Activated gamma-delta T cell treated with Interleukin-2 at 50 U/mL for 16 hours (primary cell): ENCODE data around the gene ZMYM2.
"Not testable (repeated sequence)": the region's sequence is repeated elsewhere in the genome, so short reads cannot be mapped to it uniquely, and the experiment has no call there.

ENCODE experiments used
- DNase-seq: peaks from one replicate; pipeline ENCODE4 v3.0.0-alpha.2; 2020

The ZMYM2 gene

DNA sequence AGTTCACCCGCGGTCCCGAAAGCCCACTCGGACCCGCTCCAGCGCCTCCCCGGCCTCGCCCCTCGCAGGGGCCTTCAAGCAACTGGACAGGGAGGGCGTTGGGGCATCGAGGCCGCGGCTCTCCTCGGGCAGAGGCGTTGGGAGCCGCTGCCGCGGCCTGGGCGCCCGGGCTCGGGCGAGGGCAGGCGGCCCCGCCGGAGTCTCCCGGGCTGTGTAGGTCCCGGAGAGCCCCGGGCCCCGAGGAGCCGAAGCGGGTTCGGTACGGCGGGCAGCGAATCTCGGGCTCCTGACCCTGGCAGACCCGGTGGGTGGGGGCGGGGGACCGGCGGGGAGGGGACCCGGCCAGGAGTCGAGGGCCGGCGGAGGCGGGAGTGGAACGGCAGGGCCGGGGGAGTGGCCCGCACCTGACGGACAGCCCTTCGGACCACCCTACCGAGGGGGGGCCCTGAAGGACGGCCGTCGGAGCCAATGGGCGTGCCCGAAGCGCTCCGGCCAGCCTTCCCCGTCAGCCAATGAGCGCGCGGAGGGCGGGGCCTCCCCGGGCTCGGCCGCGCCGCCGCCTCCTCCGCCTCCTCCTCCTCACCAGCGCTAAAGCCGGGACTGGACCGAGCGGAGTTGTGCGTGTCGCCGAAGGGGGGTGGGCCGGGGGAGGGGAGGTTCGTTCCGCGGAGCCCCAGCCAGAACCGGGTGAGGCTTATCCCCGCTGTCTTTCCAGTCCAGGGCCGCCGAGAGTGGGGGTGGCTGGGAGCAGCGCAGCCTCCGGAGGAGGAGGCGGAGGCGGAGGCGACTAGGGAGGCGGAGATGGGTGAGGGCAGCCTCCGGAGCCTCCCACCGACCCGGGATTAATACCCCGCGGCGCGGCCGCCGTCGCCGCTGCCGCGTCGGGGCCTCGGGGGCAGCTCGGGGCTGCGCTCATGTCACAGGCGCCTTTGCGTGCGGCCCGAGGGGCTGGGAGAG, at the start of gene ZMYM2:
TSS of gene ZMYM2 (plus strand) at position 573 of the 957 bp plus-strand sequence. CDS start 34,346 bp downstream, outside the sequence.
- peak; percentile 99 for DNase-seq

DNA sequence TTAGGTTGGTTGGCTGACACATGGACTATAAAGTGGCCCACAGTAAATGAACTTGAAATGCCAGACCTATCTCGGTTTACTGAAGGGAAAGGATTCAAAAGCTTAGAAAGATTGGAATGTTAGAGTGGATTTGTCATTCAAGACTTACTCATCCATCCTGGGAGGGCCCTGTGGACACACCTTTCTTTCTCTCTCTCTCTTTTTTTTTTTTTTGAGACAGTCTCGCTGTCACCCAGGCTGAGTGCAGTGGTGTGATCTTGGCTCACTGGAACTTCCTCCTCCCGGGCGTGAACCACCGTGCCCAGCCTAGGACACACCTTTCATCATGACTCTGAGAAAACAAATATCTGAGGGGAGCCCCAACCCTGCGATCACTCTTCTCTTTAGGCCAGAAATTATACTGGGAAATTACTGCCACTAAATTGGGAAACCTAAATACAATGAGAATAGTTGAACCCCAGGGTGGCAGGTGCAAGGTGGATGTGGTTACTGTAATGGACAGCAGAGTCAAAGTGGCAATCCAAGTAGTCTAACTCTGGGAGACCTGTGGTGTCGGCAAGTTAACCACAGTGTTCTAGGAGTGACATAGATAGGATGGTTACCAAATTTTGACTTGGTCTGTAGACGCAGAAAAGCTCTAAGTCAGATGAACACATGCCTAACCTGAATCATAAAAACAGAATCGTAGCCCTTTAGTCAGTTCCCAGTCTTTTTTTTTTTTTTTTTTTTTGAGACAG, 48.0 kb upstream of the ZMYM2 start:
- DNase-seq = no peak

DNA sequence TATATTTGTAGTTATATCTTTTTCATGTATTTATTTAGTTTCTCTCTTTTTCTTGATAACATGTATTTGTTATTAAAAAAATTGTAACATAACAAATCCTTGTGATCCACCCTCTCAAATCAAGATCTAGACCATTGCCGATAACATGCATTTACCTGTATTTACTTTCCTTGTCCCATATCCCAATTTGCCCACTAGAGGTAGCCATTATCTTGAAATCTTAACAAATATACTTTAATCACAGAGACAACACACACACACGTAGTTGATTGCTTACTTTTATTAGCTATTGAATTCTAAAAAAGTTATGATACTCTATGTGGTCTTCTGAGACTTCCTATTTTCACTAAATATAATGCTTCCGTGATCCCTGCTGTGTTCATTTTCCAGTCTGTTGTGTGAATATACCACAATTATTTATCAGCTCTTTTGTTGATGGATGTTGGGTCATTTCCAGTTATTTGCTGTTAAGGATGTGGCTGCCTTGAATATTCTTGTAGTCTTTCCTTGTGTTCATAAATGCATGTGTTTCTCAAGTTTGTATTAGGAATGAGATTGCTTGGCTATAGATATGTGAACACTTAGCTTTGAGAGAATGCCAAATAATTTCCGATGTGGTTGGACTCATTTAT, 31.3 kb upstream of the ZMYM2 start:
- DNase-seq = no peak

DNA sequence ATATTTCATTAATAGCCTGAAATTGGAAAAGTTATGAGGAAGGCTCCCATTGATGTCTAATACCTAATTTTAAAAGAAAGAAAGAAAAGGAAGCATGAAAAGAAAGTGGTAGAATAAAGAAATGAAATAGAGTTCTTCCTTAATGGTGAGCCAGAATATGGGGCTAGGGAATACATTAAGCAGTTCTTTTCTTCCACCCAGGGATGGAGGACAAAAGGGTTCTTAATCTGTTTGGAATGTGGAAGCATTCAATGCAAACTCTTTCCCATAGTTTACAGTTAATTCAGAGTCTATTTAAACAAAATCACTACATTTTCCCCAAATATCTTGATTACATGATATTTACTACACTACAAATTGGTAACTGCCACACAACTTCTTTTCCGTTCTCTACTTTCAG, 18.4 kb upstream of the ZMYM2 start:
- no peak for DNase-seq

DNA sequence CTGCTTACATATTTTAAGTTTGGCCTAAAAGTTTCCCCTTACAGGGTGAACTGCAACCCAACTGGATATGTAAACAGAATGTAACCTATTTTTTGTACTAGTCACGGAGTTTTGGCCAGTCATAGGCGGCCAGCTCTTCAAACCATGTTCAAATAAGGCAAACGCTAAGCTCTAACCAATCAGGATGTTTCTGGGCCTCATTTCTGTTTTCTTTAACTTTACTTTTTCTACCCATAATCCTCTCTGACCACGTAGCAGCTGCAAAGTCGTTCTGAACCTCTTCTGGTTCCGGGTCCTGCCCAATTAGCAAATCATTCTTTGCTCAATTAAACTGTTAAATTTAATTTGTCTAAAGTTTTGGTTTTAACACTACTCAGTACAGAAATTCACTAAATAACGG, 8.2 kb upstream of the ZMYM2 start:
- DNase-seq = no peak

DNA sequence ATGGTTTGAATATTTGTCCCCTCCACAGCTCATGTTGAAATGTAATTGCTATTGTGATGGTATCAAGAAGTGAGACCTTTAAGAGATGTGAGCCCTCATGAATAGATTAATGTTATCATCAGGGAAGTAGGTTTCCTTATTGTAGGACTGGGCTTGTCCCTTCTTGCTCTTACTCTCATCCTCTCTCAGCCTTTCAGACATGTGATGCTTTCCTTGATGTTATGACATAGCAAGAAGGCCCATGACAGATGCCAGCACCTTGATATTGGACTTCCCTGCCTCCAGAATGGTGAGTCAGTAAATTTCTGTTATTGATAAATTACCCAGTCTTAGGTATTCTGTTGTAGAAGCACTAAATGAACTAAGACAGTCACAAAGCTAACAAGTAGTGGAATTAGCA, 5.7 kb upstream of the ZMYM2 start:
- no peak for DNase-seq

DNA sequence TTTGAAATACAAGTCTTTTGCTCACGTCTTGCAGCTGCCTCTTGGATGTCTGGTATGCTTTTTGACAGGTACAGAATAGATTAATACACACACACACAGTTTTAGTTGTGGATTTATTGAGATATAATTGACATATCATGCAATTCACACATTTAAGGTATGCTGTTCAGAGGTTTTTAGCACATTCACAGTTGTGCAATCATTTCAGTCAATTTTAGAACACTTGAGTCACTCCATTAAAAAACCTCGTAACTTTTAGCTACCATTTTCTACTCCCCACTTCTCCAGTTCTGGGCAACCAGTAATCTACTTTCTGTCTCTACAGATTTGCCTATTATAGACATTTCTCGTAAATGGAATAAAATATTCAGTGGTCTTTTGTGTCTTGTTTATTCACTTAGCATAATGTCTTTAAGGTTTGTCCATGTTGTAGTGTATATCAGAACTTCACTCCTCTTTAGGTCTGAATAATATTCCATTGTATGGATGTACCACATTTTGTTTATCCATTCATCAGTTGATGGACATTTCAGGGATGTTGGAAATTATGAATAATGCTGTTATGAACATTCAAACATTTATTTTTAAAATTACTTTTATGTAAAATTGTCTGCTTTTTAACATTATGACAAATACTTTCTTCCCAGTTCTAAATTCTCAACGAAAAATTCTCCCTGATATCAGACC, 2.5 kb upstream of the ZMYM2 start:
- no peak for DNase-seq

DNA sequence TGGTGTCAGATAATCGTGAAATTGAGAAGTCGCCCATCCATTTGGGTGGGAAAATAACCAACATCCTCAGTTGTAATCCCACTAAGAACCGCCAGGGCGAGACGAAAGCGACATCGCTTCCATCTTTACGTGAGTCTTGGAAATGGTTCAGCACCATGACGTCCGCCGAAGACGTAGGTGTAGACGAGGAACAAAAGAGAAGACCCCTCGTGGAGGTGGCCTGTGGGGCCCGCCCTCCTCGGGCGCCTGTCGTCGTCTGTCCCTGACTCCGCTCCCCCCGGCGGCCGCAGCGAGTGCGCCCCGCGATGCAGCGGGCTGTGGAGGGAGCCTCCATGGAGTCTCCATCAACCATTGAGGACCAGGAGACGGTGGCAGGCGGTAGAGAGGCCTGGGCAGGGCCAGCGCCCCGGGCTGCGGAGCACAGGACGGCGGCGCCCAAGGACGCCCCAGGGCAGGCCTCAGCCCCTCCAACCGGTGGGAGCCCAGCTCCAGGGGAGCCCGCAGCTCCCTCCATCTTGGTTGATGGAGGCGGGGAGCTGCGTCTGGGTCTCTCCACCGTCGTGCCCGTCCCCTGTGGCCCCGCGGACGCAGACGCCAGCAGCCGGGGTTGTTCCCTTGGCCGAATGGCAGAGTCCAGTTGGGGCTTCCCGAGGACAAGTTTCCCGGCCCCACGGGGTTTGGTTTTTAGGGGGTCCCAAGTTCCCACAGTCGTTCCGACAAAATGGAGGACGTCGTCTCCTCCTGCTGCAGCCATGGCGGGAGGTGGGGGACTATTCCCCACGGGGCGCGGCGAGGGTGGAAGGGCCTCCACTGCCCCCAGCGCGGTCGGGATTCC, 990 bp upstream of the ZMYM2 start:
- peak; percentile 77 for DNase-seq

DNA sequence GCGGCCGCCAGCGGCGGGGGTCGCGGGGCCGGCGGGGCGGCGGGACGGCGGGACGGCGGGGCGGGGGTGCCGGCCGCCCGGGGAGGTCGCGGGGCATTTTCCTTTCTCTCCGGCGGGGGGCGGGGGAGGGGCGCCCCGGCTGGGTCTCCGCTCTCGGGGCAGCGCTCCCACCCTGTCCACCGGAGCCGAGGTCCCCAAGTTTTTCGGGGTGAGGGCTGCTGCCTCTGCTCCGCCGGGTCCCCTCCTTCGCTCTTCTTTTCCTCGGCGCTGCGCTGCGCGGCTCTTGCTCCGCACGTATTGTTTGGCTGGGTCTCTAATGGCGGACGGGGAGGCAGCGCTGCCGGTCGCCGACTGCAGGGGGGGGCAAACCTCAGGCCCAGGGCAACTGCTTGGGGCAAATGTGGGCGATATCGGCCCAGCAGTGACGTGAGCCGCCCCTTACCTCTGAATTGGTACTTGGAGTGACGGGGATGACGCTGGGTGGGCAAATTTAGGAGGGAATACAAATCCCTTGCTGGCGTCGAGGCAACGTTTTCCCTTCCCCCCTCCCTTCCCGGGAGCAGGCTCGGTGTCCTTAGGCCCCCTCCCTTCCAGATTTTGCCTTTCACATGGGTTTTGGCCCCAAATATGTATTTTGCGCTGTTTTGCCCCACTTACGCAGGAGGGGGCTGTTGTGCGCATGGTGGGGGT, 759 bp downstream of the ZMYM2 start:
- peak; percentile 62 for DNase-seq

DNA sequence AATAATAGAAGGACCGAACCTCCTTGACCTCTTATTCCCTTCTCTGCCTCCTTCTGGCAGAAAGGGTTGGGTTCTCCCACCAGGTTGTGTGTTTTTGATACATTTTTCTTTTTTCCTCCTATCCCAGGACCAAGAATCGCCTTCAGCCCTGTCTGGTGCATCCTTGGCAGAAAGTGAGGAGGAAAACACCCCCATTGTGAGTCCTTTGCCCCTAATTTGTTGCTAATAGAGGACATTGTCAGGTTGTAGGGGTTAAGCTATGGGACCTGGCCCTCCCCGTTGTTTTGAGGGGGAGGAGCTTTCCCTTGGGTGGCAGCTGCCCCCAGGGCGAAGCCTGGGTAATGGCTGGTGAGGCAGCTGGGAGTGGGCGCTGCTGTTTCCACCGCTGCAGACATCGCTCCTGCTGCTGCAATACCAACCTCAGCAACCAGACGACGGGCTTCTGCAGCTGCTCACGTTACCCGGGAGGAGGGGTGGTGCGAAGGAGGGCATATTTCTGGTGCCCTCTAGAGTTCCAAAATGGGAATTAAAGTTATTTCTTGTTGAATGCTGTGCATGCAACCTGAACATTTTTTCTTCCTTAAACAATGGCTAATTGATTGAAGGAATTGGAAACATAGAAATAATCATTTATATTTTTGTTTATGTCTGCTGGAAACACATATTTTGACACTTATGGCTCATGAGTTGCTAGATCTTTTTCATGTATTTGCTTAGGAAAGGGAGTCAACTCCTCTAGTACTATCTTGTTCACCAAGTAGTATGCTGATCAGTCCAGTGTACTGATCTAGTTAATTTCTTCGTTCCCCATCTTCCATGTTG, 1.5 kb downstream of the ZMYM2 start:
- peak; percentile 81 for DNase-seq

DNA sequence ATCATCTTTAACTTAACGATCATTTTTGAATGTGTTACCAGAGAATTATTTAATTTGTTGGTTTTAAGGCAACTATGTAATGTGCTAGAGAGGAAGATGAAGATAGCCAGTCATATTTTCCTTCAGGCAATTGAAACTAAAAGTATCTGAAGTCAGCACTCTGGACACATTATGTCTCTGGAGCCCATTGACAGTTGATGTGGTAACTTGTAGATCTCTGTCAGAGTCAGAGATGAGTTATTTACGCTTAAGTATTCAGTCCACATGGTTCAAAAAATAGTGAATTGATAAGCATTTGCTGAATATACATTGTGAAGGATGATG, 2.1 kb downstream of the ZMYM2 start:
- DNase-seq = no peak

DNA sequence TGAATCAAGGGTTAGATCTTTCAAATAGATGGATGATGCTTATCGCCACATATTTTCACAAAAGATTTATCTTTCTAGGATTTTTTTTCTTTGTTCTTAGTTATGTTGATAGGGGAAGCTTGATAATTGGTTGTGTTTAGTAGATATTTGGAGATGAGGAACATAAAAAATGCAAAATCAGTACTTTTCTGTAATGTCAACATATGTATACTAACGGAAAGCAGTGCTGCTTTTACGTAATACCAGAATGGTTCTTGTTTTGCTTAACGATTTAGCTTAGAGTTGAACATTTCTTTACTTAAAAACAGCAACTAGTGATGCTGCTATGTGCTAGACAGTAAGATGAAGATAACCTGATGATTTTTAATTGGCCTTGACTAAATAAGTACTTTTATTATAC, 3.0 kb downstream of the ZMYM2 start:
- no peak for DNase-seq

DNA sequence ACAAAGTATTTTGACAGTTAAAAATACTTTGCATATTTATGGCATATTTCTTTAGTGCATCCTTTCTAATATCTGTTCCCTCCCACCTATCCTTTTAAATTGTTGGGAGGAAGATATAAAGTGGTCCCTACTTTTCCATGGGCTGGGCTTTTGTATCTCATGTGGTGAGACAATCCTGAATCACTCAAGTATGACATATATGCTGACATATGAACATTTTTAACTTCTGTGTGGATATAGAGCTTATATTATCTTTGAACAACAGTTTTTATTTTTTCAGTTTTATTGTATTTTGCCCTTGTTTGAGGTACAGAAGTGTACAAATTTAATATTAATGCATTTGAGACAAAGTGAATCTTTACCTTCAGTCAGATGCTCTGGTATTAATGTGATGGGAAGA, 3.4 kb downstream of the ZMYM2 start:
- DNase-seq = no peak

DNA sequence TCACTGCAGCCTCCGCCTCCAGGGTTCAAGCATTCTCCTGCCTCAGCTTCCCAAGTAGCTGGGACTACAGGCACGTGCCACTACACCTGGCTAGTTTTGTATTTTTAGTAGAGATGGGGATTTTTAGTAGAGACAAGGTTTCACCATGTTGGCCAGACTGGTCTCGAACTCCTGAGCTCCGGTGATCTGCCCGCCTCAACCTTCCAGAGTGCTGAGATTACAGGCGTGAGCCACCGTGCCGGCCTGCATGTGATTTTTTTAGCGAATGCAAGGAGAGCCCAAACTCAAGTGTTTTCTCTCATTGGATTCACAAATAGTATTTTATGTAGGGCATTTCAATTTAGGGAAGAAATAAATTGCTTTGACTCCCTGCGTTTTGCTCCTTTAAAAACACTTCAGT, 4.4 kb downstream of the ZMYM2 start:
- DNase-seq = no peak

DNA sequence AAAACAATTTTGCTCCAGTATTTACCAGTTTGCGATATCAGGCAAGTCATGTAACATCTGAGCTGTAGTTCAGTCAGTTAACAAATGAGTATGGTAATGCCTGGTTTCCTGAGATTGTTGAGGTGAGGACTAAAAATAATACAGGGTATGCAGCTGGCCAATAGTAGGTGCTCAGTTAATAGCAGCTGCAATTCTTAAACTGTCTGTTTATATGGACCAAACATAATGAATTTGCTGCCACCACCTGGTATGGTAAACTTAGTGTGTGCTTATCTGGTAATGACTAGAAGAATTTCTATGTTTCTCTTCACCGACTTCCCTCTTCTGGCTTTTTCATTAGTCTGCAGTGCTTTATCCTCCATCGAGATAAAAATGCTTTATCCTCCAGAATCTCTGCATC, 9.1 kb downstream of the ZMYM2 start:
- no peak for DNase-seq

DNA sequence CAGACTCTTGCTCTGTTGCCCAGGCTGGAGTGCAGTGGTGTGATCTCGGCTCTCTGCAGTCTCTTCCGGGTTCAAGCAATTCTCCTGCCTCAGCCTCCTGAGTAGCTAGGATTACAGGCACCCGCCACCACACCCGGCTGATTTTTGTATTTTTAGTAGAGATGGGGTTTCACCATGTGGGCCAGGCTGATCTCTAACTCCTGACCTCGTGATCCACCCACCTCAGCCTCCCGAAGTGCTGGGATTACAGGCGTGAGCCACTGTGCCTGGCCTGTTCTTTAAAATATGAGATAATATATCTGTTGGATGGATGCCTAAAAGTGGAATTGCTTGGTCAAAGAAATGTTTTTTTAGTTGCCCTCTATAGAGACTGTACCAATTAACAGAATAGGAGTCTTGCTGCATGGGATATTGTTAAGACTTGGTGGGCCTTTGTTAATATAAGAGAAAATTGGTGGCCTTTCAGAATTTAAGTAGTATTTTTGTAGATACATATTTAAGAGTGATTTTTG, 16.0 kb downstream of the ZMYM2 start:
- DNase-seq = not testable (repeated sequence)

DNA sequence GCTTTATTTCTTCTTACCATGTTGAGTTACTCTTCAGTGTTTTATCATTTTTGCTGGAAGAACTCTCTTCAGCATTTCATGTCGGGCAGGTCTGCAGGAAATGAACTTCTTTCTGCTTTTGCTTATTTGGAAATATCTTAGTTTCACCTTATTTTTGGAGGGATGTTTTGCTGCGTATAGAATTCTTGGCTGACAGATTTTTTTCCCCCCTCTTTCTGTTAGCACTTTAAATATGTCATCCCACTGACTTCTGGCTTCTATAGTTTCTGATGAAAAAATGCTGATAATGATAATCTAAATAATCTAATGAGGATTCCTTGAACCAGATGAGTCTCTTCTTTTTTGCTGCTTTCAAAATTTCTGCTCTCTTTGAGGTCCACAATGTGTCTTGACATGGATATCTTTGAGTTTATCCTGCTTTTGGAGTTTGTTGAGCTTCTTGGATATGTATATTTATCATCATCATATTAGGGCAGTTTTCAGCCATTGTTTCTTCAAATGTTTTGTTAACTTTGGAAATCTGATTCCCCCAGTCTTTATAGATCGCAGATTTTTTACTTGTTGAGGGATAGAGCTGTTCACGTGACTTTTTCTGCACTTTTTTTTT, 20.4 kb downstream of the ZMYM2 start:
- no peak for DNase-seq

DNA sequence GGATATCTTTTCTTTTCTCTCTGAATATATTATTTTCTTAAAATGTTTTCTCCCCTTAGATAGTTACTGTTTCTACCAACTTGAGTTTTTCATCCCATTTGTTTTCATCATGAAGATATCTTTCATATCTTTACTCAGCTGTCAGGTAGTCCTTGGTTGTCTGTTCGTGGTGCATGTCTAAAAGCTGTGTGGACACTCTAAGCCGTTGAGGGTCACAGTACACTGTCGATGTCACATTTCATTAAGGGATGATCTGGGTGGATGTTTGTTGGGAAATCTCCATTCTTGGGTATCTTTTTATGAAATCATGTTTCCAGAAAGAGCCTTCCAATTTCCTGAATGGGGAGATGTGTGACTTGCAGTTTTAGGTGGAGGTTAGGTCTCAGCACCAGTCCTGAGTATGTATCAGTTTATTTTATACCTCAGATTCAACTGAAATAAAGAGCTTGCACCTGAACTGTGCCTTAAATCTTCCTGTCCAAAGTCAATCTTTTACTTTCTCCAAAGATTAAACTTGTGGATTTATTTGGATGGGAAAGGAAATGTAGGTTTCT, 23.2 kb downstream of the ZMYM2 start:
- DNase-seq = no peak

DNA sequence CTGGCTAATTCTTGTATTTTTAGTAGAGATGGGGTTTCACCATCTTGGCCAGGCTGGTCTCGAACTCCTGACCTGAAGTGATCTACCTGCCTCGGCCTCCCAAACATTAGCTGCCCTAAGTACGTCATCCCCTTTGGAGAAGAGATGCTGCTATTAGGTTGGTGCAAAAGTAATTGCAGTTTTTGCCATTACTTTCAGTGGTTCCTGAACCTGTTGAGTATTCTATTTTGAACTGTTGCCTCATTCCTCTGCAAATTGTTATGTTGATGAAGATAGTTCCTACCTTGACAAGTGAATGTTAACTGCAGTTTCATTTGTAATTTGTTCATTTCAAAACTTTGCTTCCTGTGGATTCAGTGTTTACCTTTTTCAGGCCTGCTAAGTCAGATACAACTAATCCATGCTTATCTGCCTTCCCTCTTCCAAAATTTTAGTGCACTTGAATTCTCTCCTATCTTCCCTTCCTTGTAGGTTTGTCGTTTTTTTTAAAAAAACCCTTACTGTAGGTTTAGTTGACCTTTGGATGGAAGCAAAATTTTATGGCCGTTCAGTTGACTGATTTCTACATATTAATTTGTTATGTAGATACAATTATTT, 24.0 kb downstream of the ZMYM2 start:
- DNase-seq = no peak
